Smooth muscle cell of the brain vasculature (primary cell): ENCODE data around the gene CDC42EP4.

ENCODE experiments used
- DNase-seq: peaks from one replicate; pipeline ENCODE4 v3.0.0-alpha.2; 2012; ENCODE audit warnings: low read depth, low spot score

The CDC42EP4 gene, protein sequence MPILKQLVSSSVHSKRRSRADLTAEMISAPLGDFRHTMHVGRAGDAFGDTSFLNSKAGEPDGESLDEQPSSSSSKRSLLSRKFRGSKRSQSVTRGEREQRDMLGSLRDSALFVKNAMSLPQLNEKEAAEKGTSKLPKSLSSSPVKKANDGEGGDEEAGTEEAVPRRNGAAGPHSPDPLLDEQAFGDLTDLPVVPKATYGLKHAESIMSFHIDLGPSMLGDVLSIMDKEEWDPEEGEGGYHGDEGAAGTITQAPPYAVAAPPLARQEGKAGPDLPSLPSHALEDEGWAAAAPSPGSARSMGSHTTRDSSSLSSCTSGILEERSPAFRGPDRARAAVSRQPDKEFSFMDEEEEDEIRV

GRCh38 chr17:73311781-73312641, at the start of gene CDC42EP4:
Gene CDC42EP4, minus strand, starts transcription at chr17:73312001. Its CDS starts 25,501 bp downstream, at chr17:73286500.
- peak; percentile 86 for DNase-seq

- DNase-seq: no peak
These were observed 49.4 kb upstream of the CDC42EP4 start for GRCh38 chr17:73360961-73361761.

DNA sequence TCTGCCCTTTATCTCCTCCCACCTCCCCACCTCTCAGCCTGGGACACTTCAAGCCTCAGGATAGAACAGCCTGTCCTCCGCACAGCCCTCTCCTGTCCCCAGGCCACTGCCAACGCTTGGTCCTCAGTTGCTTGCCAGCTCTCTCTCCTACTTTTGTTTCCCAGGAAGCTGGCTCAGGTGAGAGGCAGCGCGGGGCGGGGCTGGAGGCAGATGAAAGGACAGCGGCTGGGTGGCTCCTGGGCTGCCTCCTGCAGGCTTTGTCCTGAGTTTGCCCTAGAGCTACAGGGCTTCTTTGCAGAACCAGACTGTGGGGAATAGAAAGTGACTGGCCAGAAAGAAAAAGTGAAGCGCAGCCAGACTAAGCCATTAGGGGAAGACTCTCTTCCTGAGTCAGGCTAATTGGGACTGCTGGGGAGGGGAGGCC, 48.2 kb upstream of the CDC42EP4 start:
- no peak for DNase-seq

GRCh38 chr17:73359352-73359751, 47.6 kb upstream of the CDC42EP4 start:
- no peak for DNase-seq

DNA sequence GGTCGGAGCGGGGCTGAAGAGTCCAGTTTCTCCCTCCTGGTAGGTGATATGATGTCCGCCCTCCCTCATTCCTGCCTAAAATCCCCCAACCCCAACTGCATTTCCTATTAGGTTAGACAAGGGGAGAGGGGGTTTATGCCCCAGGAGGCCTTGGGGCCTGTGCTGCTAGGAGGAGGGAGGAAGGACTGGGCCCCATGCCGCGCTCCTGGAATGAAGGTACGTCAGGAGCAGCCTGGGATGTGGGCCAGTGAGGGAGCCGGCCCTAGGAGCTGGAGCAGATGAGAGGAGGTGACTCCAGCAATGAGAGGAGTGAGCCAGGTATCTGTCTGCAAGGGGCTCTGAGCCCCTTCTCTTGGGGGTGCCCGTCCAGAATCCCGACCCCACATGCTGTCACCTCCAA, 46.9 kb upstream of the CDC42EP4 start:
- no peak for DNase-seq

GRCh38 chr17:73357981-73358380, 46.2 kb upstream of the CDC42EP4 start:
- no peak for DNase-seq

DNA sequence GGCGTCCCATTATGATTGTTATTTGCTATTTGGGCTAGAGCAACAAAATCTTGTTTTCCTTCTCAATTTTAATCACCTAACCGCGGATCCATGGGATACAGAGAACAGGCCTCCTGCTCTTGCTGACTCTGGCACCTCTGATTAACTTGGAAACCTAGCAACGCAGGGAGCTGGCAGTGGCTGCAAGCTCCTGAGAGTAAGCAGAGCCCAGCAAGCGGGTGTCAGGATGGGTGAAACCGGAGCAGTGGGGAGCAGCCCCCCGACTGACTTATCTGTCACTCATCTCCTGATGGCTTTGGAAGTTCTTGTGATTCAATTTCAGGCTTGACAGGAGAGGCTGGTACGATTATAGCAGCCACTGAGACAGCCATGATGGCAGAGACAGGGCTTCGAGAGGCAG, 45.5 kb upstream of the CDC42EP4 start:
- DNase-seq: no peak

DNA sequence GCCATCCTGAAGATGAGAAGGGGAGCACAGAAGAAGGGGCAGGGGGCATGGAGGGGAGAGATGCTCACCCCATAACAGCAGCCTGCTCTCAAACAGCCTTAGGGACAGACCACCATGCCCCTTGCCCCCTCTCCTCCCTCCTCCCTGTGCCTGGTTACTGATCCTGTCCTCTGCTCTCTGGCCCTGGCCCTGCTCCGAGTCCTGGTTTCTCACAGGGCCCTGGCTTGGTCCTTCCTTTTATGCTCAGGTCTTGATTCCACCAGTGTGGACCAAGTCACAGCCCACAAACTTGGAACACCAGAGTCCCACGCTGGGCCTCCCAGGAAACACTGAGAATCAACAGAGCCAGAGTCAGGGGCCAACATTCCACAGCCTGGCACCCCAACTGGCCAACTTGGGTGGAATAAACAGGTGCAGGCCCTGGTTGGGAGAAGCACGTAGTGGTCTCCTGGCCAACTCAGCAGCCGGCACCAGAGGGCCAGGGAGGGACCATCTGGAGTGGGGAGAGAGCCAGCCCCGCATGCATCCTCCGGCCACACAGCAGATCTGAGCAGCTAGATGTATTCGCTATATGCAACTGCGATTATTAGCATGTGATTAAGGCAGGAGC, 44.9 kb upstream of the CDC42EP4 start:
- no peak for DNase-seq

- no peak for DNase-seq
These were observed 42.9 kb upstream of the CDC42EP4 start for GRCh38 chr17:73354423-73355284.

- no peak for DNase-seq
These were observed 40.5 kb upstream of the CDC42EP4 start for GRCh38 chr17:73352261-73352660.

DNA sequence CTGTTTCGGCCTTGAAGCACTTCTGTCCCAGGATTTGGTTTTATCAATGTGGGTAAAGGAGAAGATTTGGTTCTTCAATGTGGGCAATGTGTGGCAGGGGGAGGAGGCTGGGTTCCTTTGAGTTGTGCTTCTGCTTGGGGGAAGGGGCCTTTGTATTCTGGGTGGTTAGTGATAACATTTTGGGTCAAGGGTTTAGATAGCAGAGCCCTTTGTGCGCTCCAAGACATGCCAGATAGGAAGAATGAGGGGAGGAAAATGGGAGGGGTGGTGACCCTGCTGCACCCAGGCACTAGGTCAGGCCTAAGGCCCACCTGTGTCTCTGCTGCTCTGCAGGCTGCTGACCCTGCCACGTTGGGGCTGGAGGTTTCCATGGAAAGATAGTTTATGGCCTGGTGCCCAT, 40.0 kb upstream of the CDC42EP4 start:
- no peak for DNase-seq

DNA sequence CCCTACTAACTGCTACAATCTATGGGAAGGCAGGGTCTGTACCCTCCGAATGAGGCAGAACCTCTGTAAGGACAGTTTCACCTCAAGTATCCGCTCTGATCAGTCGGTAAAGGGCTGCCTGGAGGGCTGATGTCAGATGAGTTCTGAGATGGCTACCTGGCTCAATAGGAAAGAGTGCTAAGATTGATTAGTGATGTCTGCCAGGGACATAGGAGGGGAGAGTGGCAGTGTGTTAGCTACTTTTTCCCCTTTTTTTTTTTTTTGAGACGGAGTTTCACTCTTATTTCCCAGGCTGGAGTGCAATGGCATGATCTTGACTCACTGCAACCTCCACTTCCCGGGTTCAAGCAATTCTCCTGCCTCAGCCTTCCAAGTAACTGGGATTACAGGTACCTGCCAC, 39.1 kb upstream of the CDC42EP4 start:
- DNase-seq: no peak

GRCh38 chr17:73349647-73350046, 37.8 kb upstream of the CDC42EP4 start:
- no peak for DNase-seq

DNA sequence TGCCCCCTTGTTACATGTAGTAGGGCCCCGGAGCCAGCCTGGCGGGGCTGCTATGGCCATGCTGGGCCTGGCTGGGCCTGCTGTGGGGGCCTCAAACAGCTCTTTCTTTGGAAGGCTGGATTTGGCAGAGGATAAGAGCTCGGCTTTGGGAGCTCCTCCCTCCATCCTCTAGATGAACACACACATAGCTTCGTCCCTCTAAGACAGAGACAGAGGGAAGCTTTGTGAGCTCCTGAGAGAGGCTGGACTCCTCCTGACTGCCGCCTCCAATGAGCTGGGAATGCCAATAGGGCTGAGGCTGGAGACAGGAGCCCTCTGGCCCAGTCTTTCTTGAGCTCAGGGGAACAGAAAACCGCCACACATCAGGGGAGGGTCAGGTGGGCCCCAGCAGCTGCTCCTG, 37.3 kb upstream of the CDC42EP4 start:
- no peak for DNase-seq

GRCh38 chr17:73348829-73349095, 37.0 kb upstream of the CDC42EP4 start:
- DNase-seq: no peak

DNA sequence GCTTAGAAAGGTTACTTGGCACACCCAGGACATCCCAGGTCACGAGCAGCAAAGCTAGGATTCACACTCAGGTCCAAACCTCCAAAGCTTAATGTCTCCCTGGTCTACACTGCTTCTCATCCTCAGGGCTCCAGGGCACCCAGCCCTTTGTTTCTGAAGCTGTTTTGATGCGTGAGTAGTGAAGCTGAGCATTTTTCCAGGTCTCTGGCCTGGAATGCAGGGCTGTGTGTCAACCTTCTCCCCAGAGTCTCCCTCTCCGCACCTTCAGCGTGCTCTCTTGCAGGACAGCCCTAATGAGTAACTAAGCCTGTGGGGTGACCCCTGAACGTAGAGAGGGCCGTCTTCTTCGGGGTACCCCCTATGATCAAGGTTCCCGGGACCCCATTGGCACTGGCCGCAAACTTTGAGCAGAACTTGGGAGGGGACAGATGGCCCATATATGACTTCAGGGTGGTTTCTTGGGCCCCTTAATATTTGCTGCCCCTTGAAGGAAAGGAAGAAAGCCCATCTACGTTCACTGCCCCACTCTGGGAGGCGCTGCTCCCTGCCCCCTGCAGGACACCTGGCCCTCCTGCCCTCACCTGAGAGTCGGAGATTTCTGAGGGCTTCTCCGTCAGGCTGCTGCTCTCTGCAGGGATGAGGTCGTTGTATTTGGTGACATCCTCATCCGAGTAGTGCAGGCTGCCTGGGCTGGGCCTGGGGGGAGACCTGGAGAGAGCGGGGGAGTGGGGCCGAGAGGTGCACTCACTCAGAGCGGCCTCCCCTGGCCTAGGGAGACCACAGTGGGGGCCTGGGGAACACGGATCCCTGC, 36.4 kb upstream of the CDC42EP4 start:
- DNase-seq: no peak

- DNase-seq: no peak
These were observed 35.5 kb upstream of the CDC42EP4 start for GRCh38 chr17:73347351-73347750.

DNA sequence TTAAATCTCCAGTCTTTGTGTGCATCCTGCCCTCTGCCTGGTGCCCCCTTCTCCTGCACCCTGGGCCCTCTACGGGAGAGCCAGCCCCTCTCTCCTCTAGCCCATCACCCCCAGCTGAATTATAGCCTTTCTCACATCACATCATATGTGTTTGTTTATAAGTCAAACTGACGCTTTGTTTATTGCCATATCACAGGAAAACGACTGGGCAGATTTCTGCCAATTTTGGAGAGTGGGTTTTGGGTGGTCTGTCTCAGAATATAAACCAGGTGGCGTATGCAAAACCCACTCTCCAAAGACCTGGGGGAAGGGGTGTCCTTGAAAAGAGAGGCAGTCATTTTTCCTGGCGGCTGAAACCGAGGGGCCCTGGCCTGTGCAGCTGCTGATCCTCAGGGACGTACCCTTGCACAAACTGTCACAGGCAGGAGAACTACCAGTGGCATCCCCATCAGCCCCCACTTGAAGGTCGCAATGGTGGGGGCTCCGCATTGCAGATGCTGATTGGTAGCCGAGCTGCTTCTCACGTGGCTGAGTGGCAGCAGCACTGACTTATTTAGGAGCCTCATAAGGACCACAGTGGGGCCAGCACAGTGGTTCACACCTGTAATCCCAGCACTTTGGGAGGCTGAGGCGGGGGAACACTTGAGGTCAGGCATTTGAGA, 34.8 kb upstream of the CDC42EP4 start:
- DNase-seq: no peak

DNA sequence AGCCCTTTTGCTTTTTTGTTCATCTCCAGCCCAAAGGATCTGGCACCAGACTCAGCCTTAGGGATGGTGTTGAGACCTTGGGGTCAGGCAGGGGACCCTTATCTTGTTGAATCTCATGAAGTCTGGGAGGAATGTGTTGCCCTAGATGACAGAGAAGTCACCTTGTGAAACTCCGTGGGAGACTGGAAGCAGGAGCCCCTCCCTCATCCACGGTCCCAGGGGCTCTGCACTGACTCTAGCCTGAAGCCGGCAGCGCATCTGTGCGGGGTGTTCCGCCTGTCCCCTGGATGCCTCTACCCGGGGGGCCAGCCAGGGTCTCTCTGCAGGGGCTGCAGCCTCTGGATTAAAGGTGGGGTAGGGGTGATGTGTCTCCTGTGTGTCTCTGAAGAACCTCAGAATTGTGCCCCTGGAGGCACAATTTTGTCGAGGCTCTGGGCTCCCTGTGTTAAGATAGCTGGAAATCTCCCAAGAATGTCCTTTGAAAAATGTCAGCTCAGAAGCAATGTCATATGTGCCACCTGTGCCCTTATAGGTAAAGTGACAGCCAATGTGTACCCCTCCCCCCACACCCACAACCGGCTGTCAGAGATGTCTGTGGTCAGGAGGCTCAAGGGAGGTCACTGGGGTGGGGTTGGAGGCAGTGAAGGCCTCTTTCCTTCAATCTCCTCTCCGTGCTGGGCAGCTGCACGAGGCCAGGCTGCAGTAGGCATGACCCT, 32.1 kb upstream of the CDC42EP4 start:
- no peak for DNase-seq
